ENCODE measurements around the gene ASB1.

GRCh38 chr2:238497610-238498005, 70.9 kb downstream of the ASB1 start:
- TF ChIP-seq CTCF (IDR thresholded peaks at IDR 0.05) (no peak), POLR2A (IDR thresholded peaks at IDR 0.05) (no peak)
